Astrocyte of the spinal cord (primary cell): ENCODE data around the gene STPG2.
A peak's percentile ranks its signal among the peaks of the same experiment; 100 is the strongest.
"Not testable (repeated sequence)": the region's sequence is repeated elsewhere in the genome, so short reads cannot be mapped to it uniquely, and the experiment has no call there.

Experiments
- DNase-seq: peaks from one replicate; pipeline ENCODE4 v3.0.0; 2011; ENCODE audit warnings: low read depth, low spot score
- H3K4me3 ChIP-seq: 2 replicates; pipeline ENCODE4 v1.5.1; 2011; ENCODE audit warnings: low read depth, mild to moderate bottlenecking, low read length, moderate library complexity
- CTCF ChIP-seq: IDR thresholded peaks from 2 replicates; pipeline ENCODE4 v1.5.1; 2012; ENCODE audit warnings: low read depth, mild to moderate bottlenecking, low read length, inconsistent platforms
- in situ Hi-C: cut with HindIII; loops from 2 replicates; pipeline ENCODE4 v1.10.0; 2017; ENCODE audit warnings: low sequenced_read_pairs

STPG2 gene

GRCh38 chr4:97587912-97588311 is 555.4 kb downstream of the STPG2 start:
- no peak overlapping the region for H3K4me3 ChIP-seq
- no peak for DNase-seq
- in situ Hi-C loops = no loop called here
- no peak for TF ChIP-seq CTCF

GRCh38 chr4:97585274-97585673 is 558.0 kb downstream of the STPG2 start:
- no peak for DNase-seq
- H3K4me3 ChIP-seq = no peak overlapping the region
- TF ChIP-seq CTCF = no peak
- in situ Hi-C loops = no loop called here

- H3K4me3 ChIP-seq = no peak overlapping the region
- DNase-seq = no peak
- no peak for TF ChIP-seq CTCF
- in situ Hi-C loops = no loop called here
Observed at GRCh38 chr4:97582890-97583289, 560.4 kb downstream of the STPG2 start.

GRCh38 chr4:97577004-97577403 is 566.3 kb downstream of the STPG2 start:
- TF ChIP-seq CTCF = no peak
- in situ Hi-C loops = no loop called here
- H3K4me3 ChIP-seq = no peak overlapping the region
- DNase-seq = peak; percentile 41

- in situ Hi-C loops = no loop called here
- DNase-seq = no peak
- no peak overlapping the region for H3K4me3 ChIP-seq
- TF ChIP-seq CTCF = no peak
Observed at GRCh38 chr4:97560009-97560408, 583.3 kb downstream of the STPG2 start.

- DNase-seq = no peak
- in situ Hi-C loops = no loop called here
- H3K4me3 ChIP-seq = no peak overlapping the region
- TF ChIP-seq CTCF = no peak
Observed at GRCh38 chr4:97558204-97558778, 585.0 kb downstream of the STPG2 start.

- DNase-seq, H3K4me3 ChIP-seq, in situ Hi-C loops: not testable (repeated sequence)
Observed at GRCh38 chr4:97550637-97551036, 592.6 kb downstream of the STPG2 start.
